Fibroblast of lung (primary cell): ENCODE measurements around the gene TIGIT. TPM values are rescaled to one million over a fixed set of nuclear protein-coding genes. Genes with fewer than 3 reads are reported as not detected.

ENCODE experiments used
- DNase-seq, 2 donors: peaks; one replicate each; pipeline versions ENCODE4 v3.0.0 to v3.0.0-alpha.2; 2010; ENCODE audit warnings: low read depth in 2 of 2
- H2AFZ ChIP-seq: 2 replicates; pipeline ENCODE4 v1.5.1; 2012; ENCODE audit warnings: low read length, control low read depth, inconsistent platforms
- H3K27ac ChIP-seq: 2 replicates; pipeline ENCODE4 v1.5.1; 2011; ENCODE audit warnings: low read length, control low read depth; ENCODE audit not compliant: insufficient read depth
- H3K27me3 ChIP-seq: 2 replicates; pipeline ENCODE4 v1.5.1; 2011; ENCODE audit warnings: mild to moderate bottlenecking, low read length; ENCODE audit not compliant: control insufficient read depth, insufficient read depth
- H3K36me3 ChIP-seq: 2 replicates; pipeline ENCODE4 v1.5.1; 2011; ENCODE audit warnings: low read length; ENCODE audit not compliant: control insufficient read depth, insufficient read depth
- H3K4me1 ChIP-seq: 2 replicates; pipeline ENCODE4 v1.5.1; 2011; ENCODE audit warnings: low read length; ENCODE audit not compliant: control insufficient read depth, insufficient read depth; ENCODE audit errors: extremely low read depth
- H3K4me2 ChIP-seq: 2 replicates; pipeline ENCODE4 v1.5.1; 2011; ENCODE audit warnings: low read length, control low read depth; ENCODE audit not compliant: insufficient read depth; ENCODE audit errors: extremely low read depth
- H3K4me3 ChIP-seq, 4 experiments: fragments of 200-600 bp in 1 of 4; sonication (generic) in 1 of 4; replicated peaks in 1 of 4; 2 replicates each; pipeline ENCODE4 v1.5.1; 2011 to 2016; ENCODE audit warnings: low read length in 4 of 4, low read depth in 3 of 4, mild to moderate bottlenecking in 3 of 4, control low read depth in 2 of 4, inconsistent platforms in 1 of 4, mixed read lengths in 1 of 4; ENCODE audit not compliant: insufficient read depth in 1 of 4; ENCODE audit errors: control extremely low read depth in 1 of 4
- H3K79me2 ChIP-seq: 2 replicates; pipeline ENCODE4 v1.5.1; 2012; ENCODE audit warnings: mild to moderate bottlenecking, low read length, inconsistent platforms; ENCODE audit not compliant: control insufficient read depth, insufficient read depth
- H3K9ac ChIP-seq: 2 replicates; pipeline ENCODE4 v1.5.1; 2011; ENCODE audit warnings: mild to moderate bottlenecking, low read length, control low read depth; ENCODE audit not compliant: insufficient read depth
- H3K9me3 ChIP-seq: 2 replicates; pipeline ENCODE4 v1.5.1; 2012; ENCODE audit warnings: low read depth, low read length; ENCODE audit not compliant: control insufficient read depth, insufficient read depth
- H4K20me1 ChIP-seq: 2 replicates; pipeline ENCODE4 v1.5.1; 2011; ENCODE audit warnings: low read length; ENCODE audit not compliant: control insufficient read depth, insufficient read depth; ENCODE audit errors: extremely low read depth
- CTCF ChIP-seq, 2 donors: IDR thresholded peaks in 1 of 2; conservative IDR thresholded peaks in 1 of 2; 1 replicate in 1 of 2; 2 replicates in 1 of 2; pipeline ENCODE4 v1.5.1; 2011 to 2012; ENCODE audit warnings: low read length in 2 of 2, control low read depth in 1 of 2, inconsistent platforms in 1 of 2, low read depth in 1 of 2, mild to moderate bottlenecking in 1 of 2
- EZH2 ChIP-seq: IDR thresholded peaks from 2 replicates; pipeline ENCODE4 v1.5.1; 2012; ENCODE audit warnings: low read length, control low read depth, mild to moderate bottlenecking; ENCODE audit errors: missing control alignments
- polyA plus RNA-seq, 2 donors: library from polyadenylated mRNA; depleted of rRNA in 1 of 2; stranded (reverse) in 1 of 2; unstranded in 1 of 2; fragments of >200 nt; gene quantifications; 2 replicates each; pipeline ENCODE4 v1.2.1, GENCODE V29; 2011 to 2012; ENCODE audit warnings: missing spikeins in 1 of 2
- total RNA-seq: library from RNA; depleted of rRNA; stranded (reverse); fragments of >200 nt; gene quantifications from 2 replicates; pipeline ENCODE4 v1.2.1, GENCODE V29; 2014

Gene TIGIT
- total and polyA plus RNA-seq, 2 donors (not counting 1 experiment from before 2014, with no cell fraction given): not detected

DNA sequence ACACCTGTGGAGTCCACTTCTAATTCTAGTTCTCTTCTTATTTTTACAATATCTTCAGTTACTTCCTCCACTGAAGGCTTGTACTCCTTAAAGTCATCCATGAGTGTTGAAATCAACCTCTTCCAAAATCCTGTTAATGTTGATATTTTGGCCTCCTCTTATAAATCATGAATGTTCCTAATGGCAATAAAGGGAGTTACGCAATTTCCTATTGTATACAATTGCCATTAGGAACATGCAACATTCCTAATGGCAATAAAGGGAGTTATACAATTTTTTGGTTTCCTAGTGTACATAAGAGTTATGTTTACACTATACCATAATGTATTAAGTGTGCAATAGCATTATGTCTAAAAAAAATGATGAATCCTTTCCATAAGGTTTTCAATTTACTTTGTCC, 9.2 kb upstream of the TIGIT start:
- H3K4me3 ChIP-seq: no peak overlapping the region
- H3K4me1 ChIP-seq: no peaks in the 10 kb centered on the region
- no peak overlapping the region for H2AFZ ChIP-seq
- H3K4me2 ChIP-seq: no peak overlapping the region
- no peak overlapping the region for H3K27ac ChIP-seq
- TF ChIP-seq CTCF (conservative IDR thresholded peaks at IDR 0.05 in 1 of 2, IDR thresholded peaks at IDR 0.05 in 1 of 2; ENCODE audit: low read depth in 1 of 2, low read length in 2 of 2) (no peak), EZH2 (no peak)
- H3K9me3 ChIP-seq: no peaks in the 10 kb centered on the region
- no peaks in the 10 kb centered on the region for H3K27me3 ChIP-seq
- no peaks in the 10 kb centered on the region for H4K20me1 ChIP-seq
- no peak overlapping the region for H3K9ac ChIP-seq
- H3K36me3 ChIP-seq: no peaks in the 10 kb centered on the region
- peak in 1 of 2 donors; percentile 5 for DNase-seq
- H3K79me2 ChIP-seq: no peaks in the 10 kb centered on the region

- no peak for TF ChIP-seq CTCF (conservative IDR thresholded peaks at IDR 0.05 in 1 of 2, IDR thresholded peaks at IDR 0.05 in 1 of 2; ENCODE audit: low read depth in 1 of 2, low read length in 2 of 2)
- no peak for TF ChIP-seq EZH2
- Histone ChIP-seq H3K4me1 (no peaks in the 10 kb centered on the region), H2AFZ (no peak overlapping the region), H3K79me2 (no peaks in the 10 kb centered on the region), H3K4me3 (no peak overlapping the region), H3K27ac (no peak overlapping the region), H3K36me3 (no peaks in the 10 kb centered on the region), H4K20me1 (no peaks in the 10 kb centered on the region), H3K27me3 (no peaks in the 10 kb centered on the region), H3K9ac (no peak overlapping the region), H3K4me2 (no peak overlapping the region), H3K9me3 (no peaks in the 10 kb centered on the region)
- no peak for DNase-seq
Observed at GRCh38 chr3:114285648-114286230, 8.1 kb upstream of the TIGIT start.

DNA sequence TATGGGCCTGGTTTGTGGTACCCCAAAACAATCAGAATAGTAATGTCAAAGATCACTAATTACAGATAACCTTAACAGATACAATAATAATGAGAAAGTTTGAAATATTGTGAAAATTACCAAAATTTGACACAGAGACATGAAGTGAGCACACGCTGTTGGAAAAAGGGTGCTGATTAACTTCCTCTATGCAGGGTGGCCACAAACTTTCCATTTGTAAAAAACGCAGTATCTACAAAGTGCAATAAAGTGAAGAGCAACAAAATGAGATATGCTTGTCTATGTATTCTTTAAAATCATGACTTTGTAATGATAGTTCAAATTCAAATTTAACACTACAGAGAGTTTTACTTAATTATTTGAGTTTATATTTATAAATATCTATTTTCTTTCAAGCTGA, 7.6 kb upstream of the TIGIT start:
- H3K9me3 ChIP-seq: no peaks in the 10 kb centered on the region
- no peaks in the 10 kb centered on the region for H4K20me1 ChIP-seq
- no peak overlapping the region for H3K4me3 ChIP-seq
- H3K4me1 ChIP-seq: no peaks in the 10 kb centered on the region
- no peak overlapping the region for H3K4me2 ChIP-seq
- H3K9ac ChIP-seq: no peak overlapping the region
- no peak for TF ChIP-seq CTCF (conservative IDR thresholded peaks at IDR 0.05 in 1 of 2, IDR thresholded peaks at IDR 0.05 in 1 of 2; ENCODE audit: low read depth in 1 of 2, low read length in 2 of 2)
- TF ChIP-seq EZH2: no peak
- no peak overlapping the region for H2AFZ ChIP-seq
- no peaks in the 10 kb centered on the region for H3K27me3 ChIP-seq
- H3K27ac ChIP-seq: no peak overlapping the region
- no peaks in the 10 kb centered on the region for H3K79me2 ChIP-seq
- no peak for DNase-seq
- H3K36me3 ChIP-seq: no peaks in the 10 kb centered on the region
